HepG2 (cell line): ENCODE results near the gene NUP88.

Source experiments
- FOXA1 ChIP-seq, 2 experiments: fragments of 450-650 bp in 1 of 2; sonication (generic) in 1 of 2; formaldehyde crosslinking in 1 of 2; IDR thresholded peaks; 2 replicates each; pipeline versions ENCODE4 v1.4.0 to v1.6.1; 2016 to 2020; ENCODE audit warnings: missing genetic modification reagents in 1 of 2
- MXI1 ChIP-seq: IDR thresholded peaks from 3 replicates; pipeline ENCODE4 v1.6.1; 2012; ENCODE audit warnings: low read depth, low read length, inconsistent platforms, borderline replicate concordance

DNA sequence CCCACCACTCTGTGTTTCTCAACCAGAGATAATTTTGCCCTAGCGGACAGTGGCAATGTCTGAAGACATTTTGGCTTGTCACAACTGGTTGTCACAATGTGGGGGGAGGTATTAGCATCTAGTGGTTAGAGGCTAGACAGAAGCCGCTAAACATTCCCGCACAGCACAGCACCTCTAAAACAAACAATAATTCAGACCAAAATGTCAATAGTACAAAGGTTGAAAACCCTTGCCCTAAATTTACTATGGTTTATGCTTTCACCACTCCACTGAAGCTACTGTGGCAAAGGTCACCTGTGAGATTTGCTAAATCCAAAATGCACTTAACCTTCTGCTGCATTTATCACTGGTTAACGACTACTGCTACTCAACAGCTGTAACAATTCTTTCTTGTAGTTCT lies 14.1 kb downstream of the NUP88 start:
- TF ChIP-seq FOXA1 (IDR thresholded peaks at IDR 0.05) = peak; percentile 76
- peak; percentile 72 for TF ChIP-seq FOXA1 (CRISPR knock-in tag; IDR thresholded peaks at IDR 0.05)
- TF ChIP-seq MXI1 = peak; percentile 42; the same call in 1 of the 3 replicates
